HG02798 (cell line): ENCODE measurements around the gene TPP1.
A peak's percentile ranks its signal among the peaks of the same experiment; 100 is the strongest.

Experiments used
- ATAC-seq: cut with Tn5 transposase; IDR thresholded peaks from one replicate; pipeline ENCODE4 v1.9.1; 2021; ENCODE audit warnings: mild to moderate bottlenecking; ENCODE audit not compliant: unreplicated experiment, poor library complexity

TPP1 gene

DNA sequence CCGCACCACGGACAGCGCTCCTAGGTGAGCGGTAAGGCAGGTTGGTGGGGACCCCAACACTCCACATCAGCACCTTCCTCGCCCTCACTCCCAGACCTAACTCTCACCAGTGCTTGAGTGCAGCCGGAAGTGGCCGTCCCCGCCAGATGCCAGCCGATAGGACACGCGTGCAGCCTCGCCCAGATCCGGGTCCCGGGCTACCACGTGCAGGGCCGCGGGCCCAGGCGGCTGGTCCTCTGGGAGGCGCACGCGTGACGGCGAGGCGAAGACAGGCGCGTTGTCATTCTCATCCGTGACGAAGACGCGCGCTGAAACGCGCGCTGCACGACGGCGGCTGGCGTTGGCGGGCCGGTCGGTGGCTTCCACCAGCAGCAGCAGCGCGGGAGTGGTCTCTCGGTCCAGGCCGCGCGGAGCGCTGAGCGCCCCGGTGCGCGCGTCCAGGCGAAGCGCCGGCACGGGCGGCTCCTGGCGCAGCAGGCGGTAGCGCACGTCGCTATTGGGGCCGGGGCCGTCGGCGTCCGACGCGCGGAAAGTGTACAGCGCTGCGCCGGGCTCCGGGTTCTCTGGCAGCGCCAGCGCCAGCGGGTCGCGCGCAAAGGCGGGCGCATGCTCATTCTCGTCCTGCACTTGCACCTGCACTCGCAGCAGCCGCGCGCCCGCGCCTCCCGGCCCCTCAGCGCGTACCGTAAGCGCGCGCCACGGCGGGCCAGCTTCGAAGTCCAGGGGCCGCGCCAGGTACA, 10.8 kb upstream of the TPP1 start:
- no peak for ATAC-seq

DNA sequence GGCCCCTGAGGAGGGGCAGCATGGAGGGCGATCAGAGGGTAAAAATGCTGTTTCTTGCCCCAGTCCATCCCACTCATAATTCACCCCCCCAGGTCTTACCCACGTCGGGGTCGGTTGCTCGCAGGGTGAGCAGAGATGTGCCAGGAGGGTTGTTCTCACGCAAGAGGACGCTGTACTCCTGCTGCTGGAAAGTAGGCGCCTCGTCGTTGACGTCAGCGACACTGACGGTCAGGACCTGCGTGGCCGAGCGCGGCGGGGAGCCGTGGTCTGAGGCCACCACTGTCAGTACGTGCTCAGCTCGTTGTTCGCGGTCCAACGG, 10.3 kb upstream of the TPP1 start:
- no peak for ATAC-seq

DNA sequence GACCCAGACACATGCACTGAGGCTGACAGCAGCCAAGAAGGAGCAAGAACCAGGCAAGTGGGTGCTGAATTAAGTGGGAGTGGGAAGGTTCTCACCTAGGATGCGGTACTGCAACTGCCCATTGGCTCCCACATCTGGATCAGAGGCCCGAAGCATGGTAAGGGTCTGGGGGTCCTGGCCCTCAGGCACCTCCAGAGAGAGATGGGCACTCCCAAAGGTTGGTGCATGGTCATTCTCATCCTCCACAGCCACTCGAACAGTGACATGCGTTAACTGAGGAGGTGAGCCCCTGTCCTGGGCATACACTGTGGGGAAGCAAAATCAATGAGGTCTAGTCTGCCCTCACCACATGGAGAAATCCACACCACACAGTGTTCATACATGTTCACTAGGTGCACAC, 9.3 kb upstream of the TPP1 start:
- ATAC-seq, result no peak

DNA sequence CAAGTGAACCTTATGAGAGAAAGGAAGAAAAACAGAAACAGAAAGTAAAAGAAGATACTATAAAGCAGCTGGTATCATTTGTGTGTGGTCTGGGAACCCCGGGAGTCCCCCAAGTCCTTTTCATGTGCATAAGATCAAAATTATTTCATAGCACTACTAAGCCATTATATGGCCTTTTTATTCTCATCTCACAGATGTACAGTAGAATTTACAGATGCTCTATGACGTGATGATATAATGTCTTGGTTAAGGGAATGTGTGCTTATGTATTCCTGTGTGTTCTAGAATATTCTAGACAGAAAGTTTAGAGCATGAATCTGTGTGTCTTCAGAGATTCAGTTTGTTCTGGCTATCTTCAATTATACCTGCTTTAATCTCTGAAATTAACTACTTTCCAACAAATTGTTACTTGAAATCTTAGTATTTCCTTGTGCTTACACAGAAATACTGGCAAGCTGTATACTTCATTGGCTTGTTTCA, 8.6 kb upstream of the TPP1 start:
- ATAC-seq, result peak; percentile 80

DNA sequence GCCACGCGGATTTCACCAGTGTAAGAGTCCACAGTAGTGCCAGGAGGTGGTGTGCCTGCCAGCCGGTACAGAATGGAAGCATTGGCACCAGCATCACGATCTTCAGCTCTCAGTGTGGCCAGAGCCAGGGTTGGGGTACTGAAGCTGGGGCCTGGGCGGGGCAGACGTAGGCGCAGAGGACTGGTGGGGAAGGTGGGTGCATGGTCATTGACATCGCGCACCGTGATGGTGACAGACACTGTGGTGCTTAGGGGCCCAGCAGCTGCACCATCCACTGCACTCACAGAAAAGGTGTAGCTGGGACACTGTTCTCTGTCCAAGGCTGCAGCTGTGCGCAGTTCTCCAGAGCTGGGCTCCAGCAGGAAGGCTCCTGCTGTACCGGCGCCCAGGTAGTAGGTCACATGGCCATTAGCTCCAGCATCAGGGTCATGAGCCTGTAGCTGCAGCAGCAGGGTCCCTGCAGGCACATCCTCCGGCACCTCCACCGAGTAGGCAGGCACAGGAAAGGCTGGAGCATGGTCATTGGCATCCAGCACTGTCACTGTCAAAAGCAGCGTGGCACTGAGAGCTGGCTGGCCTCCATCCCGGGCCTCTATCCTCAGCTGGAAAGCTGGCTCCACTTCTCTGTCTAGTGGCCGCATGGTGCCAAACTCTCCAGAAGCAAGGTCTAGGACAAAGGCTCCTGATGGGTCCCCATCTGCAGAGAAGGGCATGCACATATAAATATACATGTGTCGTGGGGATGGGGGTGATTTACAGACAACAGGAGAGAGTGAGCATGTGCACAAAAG, 7.9 kb upstream of the TPP1 start:
- ATAC-seq, result no peak

DNA sequence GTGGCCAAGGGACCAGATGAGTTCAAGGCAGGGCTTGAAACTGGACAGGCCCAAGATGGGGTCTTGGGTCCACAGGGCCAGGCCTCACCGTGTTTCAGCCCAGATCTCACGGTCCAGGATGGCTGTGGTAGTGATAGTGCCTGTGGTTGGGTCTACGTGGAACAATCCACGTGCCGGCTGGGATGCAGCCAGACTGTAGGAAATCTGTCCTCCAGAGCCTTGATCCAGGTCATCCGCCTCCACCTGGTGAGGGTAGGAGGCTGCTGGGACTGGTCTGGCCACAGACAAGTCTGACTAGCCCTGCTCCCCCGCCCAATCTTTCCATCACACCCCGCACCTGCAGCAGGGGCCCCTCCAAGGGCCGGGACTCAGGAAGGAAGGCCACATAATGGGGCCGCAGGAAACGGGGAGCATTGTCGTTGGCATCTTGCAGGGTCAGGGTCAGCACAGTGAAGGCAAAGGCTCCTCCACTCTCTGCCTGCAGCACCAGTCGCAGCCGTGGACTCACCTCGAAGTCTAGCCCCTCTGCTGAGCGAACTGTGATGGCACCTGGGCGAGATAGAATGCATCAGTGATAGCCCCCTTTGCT, 6.7 kb upstream of the TPP1 start:
- no peak for ATAC-seq

DNA sequence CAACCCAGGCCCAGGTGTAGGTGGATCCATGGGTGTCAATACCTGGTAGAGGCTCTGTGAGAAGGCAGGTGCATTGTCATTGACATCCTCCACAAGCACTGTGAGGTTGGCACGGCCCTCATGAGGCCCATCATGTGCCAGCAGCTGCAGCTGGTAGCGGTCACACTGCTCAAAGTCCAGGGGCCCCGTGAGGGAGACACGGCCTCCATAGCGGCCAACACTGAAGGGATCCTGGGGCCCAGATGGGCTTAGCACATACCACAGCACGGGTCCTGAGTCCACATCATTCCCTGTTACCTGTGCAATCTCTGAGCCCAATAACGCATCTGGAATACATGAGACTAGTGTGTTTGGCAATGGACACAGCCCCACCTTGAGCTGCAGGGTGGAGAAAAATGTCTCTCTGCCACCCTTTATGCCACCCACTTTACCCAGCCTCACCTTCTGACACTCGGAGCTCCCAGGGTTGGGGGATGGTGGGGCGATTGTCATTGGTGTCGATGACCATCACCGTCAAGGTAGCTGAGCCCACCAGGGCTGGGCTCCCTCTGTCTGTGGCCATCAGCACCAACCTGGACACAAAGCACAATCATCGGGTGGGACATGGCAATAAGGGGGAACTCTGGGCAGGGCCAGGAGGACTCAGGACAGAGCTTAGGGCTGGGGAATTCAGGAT, 6.1 kb upstream of the TPP1 start:
- no peak for ATAC-seq

DNA sequence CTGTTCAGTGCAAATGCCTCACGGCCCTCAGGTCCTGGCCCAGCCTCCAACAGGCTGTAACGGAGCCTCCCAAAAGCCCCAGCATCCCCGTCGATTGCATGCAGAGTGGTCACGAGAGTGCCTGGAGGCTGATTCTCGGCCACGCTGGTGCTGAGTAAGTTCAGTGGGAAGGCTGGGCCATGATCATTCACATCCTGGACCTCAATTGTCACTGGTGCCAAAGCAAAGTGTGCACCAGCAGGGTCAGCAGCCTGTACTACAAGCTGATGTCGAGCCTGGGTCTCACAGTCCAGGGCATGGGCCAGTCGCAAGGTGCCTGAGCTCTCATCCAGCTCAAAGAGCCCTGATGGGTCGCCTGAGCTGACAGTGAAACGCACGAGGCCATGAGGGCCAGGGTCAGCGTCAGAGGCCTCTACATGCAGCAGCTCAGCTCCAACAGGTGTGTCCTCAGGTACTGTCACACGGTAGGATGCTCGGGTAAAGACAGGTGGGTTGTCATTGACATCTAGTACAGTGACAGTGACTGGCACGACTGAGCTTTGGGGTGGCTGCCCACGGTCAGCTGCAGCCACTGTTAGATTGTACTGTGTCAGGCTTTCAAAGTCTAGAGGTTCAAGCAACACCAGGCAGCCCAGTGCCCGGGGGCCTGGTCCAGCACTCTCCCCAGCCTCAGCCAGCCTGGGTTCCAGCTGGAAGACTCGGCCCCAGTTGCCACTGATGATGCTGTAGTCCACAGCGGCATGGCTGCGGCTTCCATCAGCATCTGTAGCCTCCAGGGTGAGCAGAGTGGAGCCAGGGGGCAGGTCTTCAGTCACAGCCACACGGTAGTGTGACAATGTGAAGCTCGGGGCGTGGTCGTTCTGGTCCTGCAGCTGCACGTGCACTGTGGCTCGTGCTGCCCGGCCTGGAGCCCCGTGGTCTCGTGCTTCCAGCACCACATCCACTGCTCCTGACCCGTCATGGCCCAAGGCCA, 4.5 kb upstream of the TPP1 start:
- ATAC-seq, result no peak

DNA sequence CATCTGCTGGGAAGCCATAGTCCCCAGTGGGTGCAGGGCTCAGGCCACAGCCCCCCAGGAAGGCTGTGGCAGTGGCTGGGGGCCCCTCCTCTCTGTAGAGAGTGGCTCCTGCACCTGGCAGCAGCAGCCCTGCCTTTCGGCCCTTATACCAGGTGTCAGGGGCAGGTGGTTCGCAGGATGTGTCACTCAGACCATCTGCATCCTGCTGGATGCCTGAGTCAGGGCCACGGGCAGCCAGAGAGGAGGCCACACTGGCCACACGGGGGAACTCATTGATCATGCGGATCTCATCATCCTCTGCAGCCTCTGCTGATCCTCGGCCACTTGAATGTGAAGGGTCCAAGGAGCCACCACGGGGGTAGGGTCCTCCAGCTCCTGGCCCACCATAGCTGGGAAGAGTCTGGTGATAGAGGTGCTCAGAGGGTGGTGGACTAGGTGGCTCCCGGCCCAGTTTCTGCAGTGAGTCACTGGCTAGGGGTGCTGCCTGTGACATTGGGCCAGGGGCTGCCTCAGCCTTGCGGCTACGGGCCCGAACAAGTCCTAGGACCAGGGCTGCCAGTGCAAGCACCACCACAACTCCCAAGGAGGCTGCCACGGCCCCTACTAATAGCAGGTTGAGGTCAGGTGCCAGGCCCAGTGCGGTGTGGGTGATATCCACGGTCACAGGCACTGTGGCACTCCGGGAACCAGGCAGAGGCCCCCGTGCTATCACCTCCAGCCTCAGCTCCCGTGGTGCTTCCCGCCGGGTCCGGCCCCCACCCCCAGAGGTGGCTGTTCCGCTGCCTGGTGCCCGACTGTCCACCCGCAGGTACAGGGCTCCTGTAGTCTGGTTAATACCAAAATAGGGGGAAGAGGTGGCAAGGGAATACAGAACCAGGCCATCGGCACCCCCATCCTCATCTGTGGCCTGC, 3.3 kb upstream of the TPP1 start:
- ATAC-seq, result no peak

DNA sequence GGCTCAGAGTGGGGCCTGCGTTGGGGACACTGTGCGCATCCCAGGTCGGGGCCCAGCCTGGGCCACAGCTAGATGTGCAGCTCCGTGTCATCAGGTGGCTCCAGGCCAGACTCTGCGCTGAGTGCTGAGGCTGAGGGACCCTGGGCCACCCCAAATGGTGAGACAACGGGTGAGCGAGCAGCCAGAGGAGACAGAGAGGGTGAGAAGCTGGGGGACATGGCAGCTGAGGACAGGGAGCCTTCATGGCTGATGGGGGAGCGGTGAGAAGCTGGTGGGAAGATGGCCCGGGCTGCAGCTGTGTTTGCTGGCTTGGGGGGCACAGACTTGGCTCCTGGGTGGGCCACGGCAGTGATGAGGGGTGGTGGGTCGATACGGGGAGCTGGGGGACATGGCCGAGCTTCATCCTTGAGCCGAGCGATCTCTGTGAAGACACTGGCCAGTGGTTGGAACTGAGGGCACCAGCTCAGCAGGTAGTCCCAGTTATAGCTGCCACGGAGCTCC, 2.5 kb upstream of the TPP1 start:
- ATAC-seq, result no peak

DNA sequence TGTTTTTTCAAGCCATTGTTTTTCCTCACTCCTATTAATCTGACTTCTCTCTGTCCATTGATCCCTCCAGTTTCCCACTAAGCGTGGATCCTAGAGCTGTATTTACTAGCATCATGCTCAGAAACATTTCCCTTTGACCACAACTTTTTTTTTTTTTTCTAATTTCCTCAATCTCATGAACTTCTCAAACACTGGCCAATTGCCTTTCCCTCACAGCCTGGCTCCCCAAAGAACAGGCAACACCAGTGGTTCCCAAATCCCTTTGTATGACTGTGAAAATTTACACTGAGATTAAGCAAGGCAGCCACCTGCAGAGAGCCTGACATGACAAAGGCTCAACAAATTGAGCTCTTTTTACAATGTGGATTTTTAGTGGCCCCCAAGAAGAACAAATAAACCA, 1.4 kb upstream of the TPP1 start:
- ATAC-seq, result no peak

DNA sequence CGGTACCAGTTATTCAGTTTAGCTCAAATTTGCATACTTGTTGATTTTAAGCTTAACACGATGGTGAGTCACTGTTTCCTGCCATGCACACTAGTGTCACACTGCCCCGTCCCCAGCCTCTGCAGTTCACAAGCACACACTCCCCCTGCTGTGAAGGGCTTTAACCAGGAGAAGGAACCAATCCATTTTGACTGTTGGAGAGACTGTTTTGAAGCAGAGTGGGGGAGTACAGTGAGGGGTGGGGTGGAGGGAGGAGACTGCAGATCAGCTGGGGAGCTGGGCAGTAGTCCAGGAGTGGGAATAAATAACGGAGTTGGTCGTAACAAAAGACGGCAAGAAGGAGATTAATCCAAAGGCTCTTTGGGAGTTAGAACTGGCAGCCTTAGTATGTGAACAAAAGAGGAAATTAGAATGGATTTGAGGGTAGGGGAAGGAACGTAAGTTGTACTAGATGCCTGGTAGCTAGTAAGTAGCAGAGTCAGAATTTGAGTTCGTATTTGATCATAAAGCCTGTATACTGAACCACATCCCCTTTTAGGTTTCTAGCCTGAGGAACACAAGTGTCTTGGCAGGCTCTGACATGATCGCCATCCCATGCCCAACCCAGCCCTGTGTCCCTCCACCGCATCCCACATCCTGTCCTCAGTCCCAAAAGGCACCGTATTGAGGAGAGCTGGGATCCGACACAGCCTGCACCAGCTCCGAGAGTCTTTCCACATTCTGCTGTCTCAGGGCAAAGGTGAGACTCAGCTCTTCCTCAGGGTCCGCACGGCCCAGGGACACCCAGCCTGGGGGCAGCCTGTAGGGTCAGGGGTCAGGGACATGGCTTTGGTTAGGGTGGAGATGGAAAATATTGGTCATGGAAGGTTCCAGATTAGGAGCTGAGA, 862 bp downstream of the TPP1 start:
- ATAC-seq, result peak; percentile 5

DNA sequence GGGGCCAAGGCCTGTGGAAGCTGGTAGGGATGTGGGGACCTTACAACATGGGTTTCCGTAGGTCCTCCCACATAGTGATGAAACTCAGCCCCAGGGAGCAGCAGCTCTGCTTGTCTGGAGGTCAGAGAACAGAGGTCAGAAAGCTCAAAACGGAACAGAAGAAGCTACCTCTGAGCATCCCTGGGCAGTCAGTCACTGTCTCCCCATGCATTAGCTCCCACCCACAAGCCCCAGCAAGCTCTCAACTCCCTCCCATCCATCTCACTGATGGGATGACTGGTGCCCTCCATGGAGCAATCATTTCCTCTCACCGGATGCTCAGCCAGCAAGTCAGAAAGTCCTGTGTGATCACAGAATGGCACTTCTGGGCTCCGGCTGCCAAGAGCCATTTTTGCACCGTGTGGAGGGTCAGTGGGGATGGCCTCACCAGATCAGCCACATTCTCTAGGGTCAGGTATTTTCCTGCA, 1.9 kb downstream of the TPP1 start:
- no peak for ATAC-seq

DNA sequence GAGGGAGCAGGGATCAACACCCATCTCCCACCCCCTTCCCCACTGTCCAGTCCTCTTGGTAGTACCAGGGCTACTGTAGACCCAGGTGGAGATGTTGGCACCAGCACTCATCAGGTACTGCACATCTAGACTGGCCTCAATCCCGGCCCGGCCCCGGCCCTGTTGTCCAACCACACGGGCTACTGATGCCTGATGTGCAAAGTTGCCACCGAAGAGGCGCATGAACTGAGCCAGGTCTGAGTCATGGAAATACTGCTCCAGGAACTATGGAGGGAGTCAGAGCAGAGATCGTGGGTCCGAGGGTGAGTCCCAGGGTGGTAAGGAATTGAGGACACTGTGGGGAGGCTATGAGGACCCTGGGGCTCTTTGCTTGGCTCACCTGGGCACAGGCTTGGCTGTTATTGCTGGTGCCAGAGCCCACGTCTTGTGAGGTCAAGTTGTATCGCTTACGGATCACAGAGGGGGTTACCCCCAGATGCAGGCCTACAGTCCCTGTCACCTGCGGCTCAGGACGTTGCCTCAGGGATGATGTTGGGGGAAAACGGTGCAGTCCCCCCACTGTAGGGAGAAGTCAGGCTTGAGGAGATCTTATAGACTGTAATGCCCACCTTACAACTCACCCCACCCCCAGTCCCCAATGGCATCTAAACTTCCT, 2.5 kb downstream of the TPP1 start:
- no peak for ATAC-seq

DNA sequence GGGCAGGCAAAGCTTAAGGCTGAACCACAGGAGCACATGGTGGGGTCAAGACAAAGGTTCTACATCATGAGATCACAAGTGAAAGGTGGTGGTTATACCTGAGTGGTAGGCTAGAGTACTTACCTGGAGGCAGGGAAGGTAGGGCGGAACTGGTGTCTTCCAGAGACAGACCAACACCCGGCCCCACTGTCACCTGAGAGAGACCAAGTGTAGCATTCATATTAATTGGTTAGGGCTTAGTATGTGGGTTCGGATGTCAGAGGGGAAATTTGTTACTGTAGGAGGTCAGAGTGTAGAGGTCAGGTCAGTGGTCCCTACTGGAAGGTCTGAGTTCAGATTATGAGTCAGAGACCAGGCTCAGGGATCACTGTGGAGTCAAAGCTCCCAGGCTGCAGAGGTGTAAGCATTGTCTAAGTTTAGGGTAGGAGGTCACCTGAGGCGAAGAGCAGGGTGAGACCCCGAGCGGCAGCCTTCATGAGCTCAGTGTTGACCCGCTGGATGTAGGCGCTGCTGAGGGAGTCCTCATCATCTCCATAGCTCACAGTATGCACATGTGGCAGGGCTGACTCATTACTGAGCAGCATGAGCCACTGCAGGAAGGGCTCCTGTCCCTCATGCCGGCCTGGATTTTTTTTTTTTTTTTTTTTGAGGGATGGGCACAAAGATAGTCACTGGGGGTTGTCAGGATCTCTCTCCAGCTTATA, 3.2 kb downstream of the TPP1 start:
- no peak for ATAC-seq

DNA sequence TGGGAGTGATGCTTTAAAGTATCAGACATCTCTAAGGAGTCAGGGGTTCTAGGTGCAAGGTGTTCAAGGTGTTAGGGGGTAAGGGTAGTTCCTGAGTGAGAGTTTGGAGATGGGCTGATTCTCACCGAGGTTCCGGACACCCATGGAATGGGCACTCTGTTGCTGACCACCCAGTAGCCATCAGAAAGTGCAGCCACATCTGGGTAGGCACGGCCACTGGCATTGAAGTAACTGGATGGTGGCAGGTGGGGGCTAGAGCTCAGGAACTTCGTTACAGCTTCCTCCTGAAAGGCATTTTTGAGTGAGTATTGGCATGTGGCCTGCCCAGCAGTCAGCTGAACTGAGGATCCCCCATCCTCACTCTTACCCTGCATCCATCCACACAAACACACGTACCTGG, 4.2 kb downstream of the TPP1 start:
- no peak for ATAC-seq

DNA sequence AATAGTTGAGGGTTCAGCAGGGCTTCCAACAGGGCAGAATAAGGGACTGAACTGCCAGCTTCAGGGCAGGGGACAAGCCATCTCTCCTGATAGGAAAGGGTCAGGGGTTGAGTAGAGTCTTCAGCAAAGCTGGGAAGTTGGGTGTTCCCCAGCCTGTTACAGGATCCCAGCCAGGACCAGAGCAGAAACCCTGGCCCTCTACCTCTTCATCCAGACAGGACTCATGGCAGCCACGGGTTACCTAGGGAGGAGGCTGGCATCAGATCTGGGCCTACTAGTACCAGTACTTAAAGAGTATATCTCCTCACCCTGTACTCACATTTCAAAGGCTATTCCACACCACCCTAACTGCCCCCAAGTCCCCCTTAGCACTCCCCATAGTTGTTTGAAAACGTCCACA, 4.8 kb downstream of the TPP1 start:
- no peak for ATAC-seq
